Progenitor cell of endocrine pancreas (in vitro differentiated cells): ENCODE data around the gene FARS2. TPM values are rescaled to one million over a fixed set of nuclear protein-coding genes. Genes with fewer than 3 reads are reported as not detected.

Experiments used
- DNase-seq: peaks from one replicate; pipeline ENCODE4 v3.0.0; 2021; ENCODE audit warnings: low spot score; ENCODE audit not compliant: unreplicated experiment
- H3K27ac Mint-ChIP-seq: 2 replicates; pipeline ENCODE4 v1.8.0; 2021; ENCODE audit warnings: mild to moderate bottlenecking, moderate library complexity, mixed read lengths
- H3K27me3 Mint-ChIP-seq: 2 replicates; pipeline ENCODE4 v1.8.0; 2021; ENCODE audit warnings: mixed read lengths
- H3K36me3 Mint-ChIP-seq: 2 replicates; pipeline ENCODE4 v1.8.0; 2022; ENCODE audit warnings: mixed read lengths; ENCODE audit not compliant: insufficient read depth
- H3K4me1 Mint-ChIP-seq: 2 replicates; pipeline ENCODE4 v1.8.0; 2021; ENCODE audit warnings: low read depth, mixed read lengths
- H3K4me3 Mint-ChIP-seq: 2 replicates; pipeline ENCODE4 v1.8.0; 2021; ENCODE audit warnings: low read depth, mild to moderate bottlenecking, moderate library complexity, mixed read lengths
- H3K9me3 Mint-ChIP-seq: 2 replicates; pipeline ENCODE4 v1.8.0; 2021; ENCODE audit warnings: low read depth, mixed read lengths
- total RNA-seq: library from RNA; stranded (reverse); gene quantifications from 2 replicates; pipeline ENCODE4 v1.2.1, GENCODE V29; 2021
- TF ChIP-seq, protein P1 (sequence below): fragments of 200-600 bp; sonication (generic); IDR thresholded peaks from one replicate; pipeline ENCODE4 v1.5.0; 2021; ENCODE audit warnings: antibody characterized with exemption, mild to moderate bottlenecking; ENCODE audit not compliant: unreplicated experiment

Gene FARS2
- total RNA-seq, 1 donor from 2014 or later, result 20.8 TPM

DNA sequence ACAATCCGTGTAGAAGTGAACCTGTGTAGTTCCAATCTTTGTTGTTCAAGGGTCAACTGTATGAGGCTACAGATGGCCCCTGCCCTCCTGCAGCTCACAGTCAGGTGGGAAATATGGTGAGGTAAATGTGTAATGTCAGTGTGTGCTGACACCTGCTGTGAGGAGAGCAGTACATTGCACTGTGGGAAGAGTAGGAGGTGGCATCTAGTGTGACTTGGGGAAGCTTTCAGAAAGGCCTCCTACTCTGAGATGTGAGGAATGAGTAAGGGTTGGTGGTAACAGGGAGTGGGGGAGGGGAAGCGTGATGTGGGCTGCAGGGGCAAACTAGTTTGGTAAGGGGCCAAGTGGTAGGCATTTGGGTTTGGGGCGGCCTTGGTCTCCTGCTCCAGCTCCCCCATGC lies 188.8 kb downstream of the FARS2 start:
- no peaks in the 10 kb centered on the region for H3K36me3 Mint-ChIP-seq
- no peak overlapping the region for H3K27ac Mint-ChIP-seq
- H3K9me3 Mint-ChIP-seq, result no peaks in the 10 kb centered on the region
- H3K27me3 Mint-ChIP-seq, result no peaks in the 10 kb centered on the region
- no peak for DNase-seq
- H3K4me1 Mint-ChIP-seq, result no peaks in the 10 kb centered on the region
- TF ChIP-seq, protein P1, sequence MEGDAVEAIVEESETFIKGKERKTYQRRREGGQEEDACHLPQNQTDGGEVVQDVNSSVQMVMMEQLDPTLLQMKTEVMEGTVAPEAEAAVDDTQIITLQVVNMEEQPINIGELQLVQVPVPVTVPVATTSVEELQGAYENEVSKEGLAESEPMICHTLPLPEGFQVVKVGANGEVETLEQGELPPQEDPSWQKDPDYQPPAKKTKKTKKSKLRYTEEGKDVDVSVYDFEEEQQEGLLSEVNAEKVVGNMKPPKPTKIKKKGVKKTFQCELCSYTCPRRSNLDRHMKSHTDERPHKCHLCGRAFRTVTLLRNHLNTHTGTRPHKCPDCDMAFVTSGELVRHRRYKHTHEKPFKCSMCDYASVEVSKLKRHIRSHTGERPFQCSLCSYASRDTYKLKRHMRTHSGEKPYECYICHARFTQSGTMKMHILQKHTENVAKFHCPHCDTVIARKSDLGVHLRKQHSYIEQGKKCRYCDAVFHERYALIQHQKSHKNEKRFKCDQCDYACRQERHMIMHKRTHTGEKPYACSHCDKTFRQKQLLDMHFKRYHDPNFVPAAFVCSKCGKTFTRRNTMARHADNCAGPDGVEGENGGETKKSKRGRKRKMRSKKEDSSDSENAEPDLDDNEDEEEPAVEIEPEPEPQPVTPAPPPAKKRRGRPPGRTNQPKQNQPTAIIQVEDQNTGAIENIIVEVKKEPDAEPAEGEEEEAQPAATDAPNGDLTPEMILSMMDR, result no peak
- H3K4me3 Mint-ChIP-seq, result no peak overlapping the region

DNA sequence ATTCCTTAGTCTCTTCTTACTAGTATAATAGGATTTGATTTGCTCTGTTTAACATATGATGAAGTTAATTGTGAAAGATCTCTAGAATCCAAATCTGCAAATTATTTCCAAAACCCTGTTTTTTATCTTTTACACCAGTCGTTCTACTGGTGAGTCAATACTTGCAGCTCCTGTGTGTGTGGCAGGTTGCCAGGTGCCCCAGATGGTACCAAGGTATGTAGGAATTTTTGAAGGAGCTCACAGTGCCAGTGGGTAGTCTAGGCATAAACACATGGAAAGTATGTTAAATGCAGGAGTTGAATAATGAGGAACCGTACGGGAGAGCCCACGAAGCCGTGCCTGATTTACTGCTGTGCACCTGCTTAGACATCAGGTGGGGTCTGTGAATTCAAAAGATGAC lies 192.2 kb downstream of the FARS2 start:
- DNase-seq, result no peak
- H3K27me3 Mint-ChIP-seq, result no peaks in the 10 kb centered on the region
- no peak overlapping the region for H3K4me3 Mint-ChIP-seq
- no peaks in the 10 kb centered on the region for H3K9me3 Mint-ChIP-seq
- no peak overlapping the region for H3K27ac Mint-ChIP-seq
- TF ChIP-seq, protein P1, result no peak
- peaks cover 5% of the 10 kb centered on the region for H3K4me1 Mint-ChIP-seq
- H3K36me3 Mint-ChIP-seq, result no peaks in the 10 kb centered on the region

DNA sequence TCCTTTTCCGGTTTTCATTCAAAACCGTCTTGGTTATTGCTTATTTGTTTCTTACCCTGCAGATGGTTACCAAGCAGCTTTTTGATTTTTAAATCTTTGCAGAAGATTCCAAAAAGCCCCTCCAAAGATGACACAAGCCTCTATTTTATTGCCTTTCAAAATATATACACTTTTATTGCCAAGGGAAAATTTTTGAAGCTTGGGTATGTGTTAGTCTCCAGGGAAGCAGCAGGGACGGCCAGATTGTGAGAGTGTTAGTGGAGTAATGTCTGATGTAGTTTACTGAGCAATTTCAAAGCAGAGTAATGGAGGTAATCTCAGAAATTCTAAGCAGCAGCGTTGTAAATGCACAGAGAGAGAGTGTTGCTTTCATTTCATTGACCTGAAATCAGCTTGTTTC lies 193.8 kb downstream of the FARS2 start:
- no peak for DNase-seq
- Mint-ChIP-seq H3K4me1 (peaks cover 5% of the 10 kb centered on the region), H3K36me3 (no peaks in the 10 kb centered on the region), H3K4me3 (no peak overlapping the region), H3K9me3 (no peaks in the 10 kb centered on the region), H3K27me3 (no peaks in the 10 kb centered on the region), H3K27ac (no peak overlapping the region)
- TF ChIP-seq, protein P1, result no peak

DNA sequence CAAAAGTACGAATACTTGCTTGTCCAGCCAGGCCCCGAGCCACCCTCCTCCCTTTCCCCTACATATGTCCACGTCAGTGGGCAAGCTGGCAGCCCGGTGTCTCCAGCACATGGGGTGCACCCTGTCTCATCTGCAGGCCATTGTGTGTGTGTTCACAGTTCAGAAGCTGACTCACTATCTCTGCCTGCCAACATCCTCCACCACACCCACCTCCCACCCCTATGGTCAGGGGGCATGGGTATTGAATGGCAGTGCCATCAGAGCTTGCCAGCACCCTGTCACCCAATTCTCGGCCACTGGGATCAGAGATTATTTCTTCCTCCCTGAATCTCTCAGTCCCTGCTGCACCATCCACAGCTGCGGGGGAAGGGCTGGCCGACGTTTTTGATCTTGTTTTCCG lies 195.7 kb downstream of the FARS2 start:
- no peak for DNase-seq
- TF ChIP-seq, protein P1, result no peak
- Mint-ChIP-seq H3K9me3 (no peaks in the 10 kb centered on the region), H3K27me3 (no peaks in the 10 kb centered on the region), H3K4me3 (no peak overlapping the region), H3K27ac (no peak overlapping the region), H3K36me3 (no peaks in the 10 kb centered on the region), H3K4me1 (peaks cover 5% of the 10 kb centered on the region)

DNA sequence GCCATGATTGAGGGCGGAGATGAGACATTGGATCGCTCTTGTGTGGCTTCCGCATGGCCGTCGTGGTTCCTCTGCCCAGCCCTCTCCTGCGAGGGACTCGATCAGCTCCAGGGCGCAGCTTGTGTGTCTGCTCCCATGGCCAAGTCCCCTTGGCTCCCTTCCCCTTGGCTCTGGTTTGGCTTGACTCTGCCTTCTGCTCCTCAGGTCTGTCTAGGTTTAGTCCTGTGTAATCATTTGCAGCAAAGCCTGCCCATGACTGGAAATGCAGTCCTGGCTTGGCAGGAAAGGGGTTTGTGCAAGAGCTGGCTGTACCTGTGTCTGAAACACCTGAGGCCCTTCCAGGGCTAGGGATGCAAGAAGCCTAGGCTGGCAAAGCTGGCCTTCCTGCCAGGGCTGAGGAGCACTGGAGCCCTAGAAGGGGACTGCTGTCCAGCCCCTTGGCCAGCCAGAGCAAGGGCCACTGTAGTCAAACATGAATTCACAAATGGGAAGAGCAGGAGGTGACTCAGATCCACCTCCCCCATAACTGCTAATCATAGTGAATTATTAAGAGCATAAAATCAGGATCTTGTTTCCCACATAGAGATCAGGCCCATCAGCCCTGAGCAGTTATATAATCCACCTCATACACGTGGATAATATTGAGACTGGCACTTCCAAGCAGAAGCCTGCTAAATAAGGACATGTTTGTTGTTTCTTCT lies 196.8 kb downstream of the FARS2 start:
- H3K27ac Mint-ChIP-seq, result no peak overlapping the region
- H3K4me3 Mint-ChIP-seq, result no peak overlapping the region

More for the DNA sequence above, 196.8 kb downstream of the FARS2 start:
- H3K27me3 Mint-ChIP-seq, result no peaks in the 10 kb centered on the region
- no peaks in the 10 kb centered on the region for H3K9me3 Mint-ChIP-seq
- no peak for DNase-seq
- H3K36me3 Mint-ChIP-seq, result no peaks in the 10 kb centered on the region
- H3K4me1 Mint-ChIP-seq, result peaks cover 5% of the 10 kb centered on the region
- TF ChIP-seq, protein P1, result no peak
